ENCODE results near the gene HSPB8.
"Not testable (repeated sequence)": the region's sequence is repeated elsewhere in the genome, so short reads cannot be mapped to it uniquely, and the experiment has no call there.

The HSPB8 gene

GRCh38 chr12:119204671-119205285, 26.0 kb downstream of the HSPB8 start:
- H3K4me3 ChIP-seq (ENCODE audit: low read depth, low read length): no peak overlapping the region

GRCh38 chr12:119206348-119207062, 27.8 kb downstream of the HSPB8 start:
- no peak overlapping the region for H3K4me3 ChIP-seq (ENCODE audit: low read depth, low read length)

- H3K4me3 ChIP-seq (ENCODE audit: low read depth, low read length): no peak overlapping the region
Measured at GRCh38 chr12:119207063-119207560, 28.4 kb downstream of the HSPB8 start.

GRCh38 chr12:119208626-119209061, 29.9 kb downstream of the HSPB8 start:
- H3K4me3 ChIP-seq (ENCODE audit: low read depth, low read length): no peak overlapping the region

- no peak overlapping the region for H3K4me3 ChIP-seq (ENCODE audit: low read depth, low read length)
Measured at GRCh38 chr12:119211884-119212283, 33.2 kb downstream of the HSPB8 start.

GRCh38 chr12:119216084-119216483, 37.4 kb downstream of the HSPB8 start:
- no peak overlapping the region for H3K4me3 ChIP-seq (ENCODE audit: low read depth, low read length)

- not testable (repeated sequence) for H3K4me3 ChIP-seq (ENCODE audit: low read depth, low read length)
Measured at GRCh38 chr12:119218875-119219274, 40.1 kb downstream of the HSPB8 start.

- no peak overlapping the region for H3K4me3 ChIP-seq (ENCODE audit: low read depth, low read length)
Measured at GRCh38 chr12:119222222-119222951, 43.7 kb downstream of the HSPB8 start.

- no peak overlapping the region for H3K4me3 ChIP-seq (ENCODE audit: low read depth, low read length)
Measured at GRCh38 chr12:119225454-119225853, 46.7 kb downstream of the HSPB8 start.

GRCh38 chr12:119227292-119227691, 48.6 kb downstream of the HSPB8 start:
- no peak overlapping the region for H3K4me3 ChIP-seq (ENCODE audit: low read depth, low read length)

- no peak overlapping the region for H3K4me3 ChIP-seq (ENCODE audit: low read depth, low read length)
Measured at GRCh38 chr12:119229205-119229604, 50.5 kb downstream of the HSPB8 start.

- H3K4me3 ChIP-seq (ENCODE audit: low read depth, low read length): no peak overlapping the region
Measured at GRCh38 chr12:119229837-119230236, 51.1 kb downstream of the HSPB8 start.

- no peak overlapping the region for H3K4me3 ChIP-seq (ENCODE audit: low read depth, low read length)
Measured at GRCh38 chr12:119230807-119231206, 52.1 kb downstream of the HSPB8 start.

- H3K4me3 ChIP-seq (ENCODE audit: low read depth, low read length): no peak overlapping the region
Measured at GRCh38 chr12:119231774-119232173, 53.0 kb downstream of the HSPB8 start.

- no peak overlapping the region for H3K4me3 ChIP-seq (ENCODE audit: low read depth, low read length)
Measured at GRCh38 chr12:119235197-119235751, 56.5 kb downstream of the HSPB8 start.

- no peak overlapping the region for H3K4me3 ChIP-seq (ENCODE audit: low read depth, low read length)
Measured at GRCh38 chr12:119236372-119236771, 57.6 kb downstream of the HSPB8 start.

- H3K4me3 ChIP-seq (ENCODE audit: low read depth, low read length): no peak overlapping the region
Measured at GRCh38 chr12:119239040-119239439, 60.3 kb downstream of the HSPB8 start.

GRCh38 chr12:119241049-119241448, 62.3 kb downstream of the HSPB8 start:
- no peak overlapping the region for H3K4me3 ChIP-seq (ENCODE audit: low read depth, low read length)

- H3K4me3 ChIP-seq (ENCODE audit: low read depth, low read length): no peak overlapping the region
Measured at GRCh38 chr12:119241580-119242169, 62.9 kb downstream of the HSPB8 start.

All from iPS-11a (cell line).